ENCODE data around the gene RHOA.

The RHOA gene

GRCh38 chr3:49324768-49325167 lies 87.0 kb downstream of the RHOA start:
- DNase-seq (ENCODE audit: low read depth): no peak

DNA sequence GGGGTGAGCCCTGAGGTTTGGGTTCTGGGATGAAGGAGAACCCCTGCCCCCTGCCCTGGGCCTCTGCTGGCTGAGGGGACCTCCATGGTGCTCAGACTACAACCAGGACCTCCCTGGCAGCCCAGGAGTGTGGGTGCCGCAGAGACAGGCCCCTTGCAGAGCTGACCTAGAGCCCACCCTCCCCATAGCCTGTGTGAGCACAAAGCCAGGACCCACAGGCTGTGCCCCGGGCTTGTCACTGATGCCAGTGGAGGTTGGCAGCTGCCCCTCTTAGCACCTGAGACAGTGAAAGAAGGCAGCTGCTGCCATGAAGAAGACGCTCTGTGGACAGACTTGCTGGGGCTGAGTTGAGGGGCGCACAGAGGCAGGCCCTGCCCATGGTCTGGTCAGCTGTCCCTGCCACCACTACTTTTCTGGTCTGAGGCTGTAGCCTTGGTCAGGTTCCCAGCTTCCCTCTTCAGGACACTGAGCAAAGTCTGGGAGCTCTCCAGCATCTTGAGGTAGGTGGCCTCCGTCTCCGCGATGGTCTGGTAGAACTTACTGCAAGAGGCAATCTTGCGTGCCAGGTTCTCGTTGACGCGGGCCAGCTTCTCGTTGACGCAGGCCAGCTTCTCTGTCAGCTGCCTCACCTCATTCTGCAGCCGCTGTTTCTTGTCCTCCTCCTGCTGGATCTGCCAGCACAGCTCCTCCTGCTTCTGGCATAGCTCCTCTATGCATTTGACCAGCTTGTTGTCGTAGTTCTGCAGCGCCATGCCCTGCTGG lies 94.9 kb downstream of the RHOA start:
- no peak for DNase-seq (ENCODE audit: low read depth)

DNA sequence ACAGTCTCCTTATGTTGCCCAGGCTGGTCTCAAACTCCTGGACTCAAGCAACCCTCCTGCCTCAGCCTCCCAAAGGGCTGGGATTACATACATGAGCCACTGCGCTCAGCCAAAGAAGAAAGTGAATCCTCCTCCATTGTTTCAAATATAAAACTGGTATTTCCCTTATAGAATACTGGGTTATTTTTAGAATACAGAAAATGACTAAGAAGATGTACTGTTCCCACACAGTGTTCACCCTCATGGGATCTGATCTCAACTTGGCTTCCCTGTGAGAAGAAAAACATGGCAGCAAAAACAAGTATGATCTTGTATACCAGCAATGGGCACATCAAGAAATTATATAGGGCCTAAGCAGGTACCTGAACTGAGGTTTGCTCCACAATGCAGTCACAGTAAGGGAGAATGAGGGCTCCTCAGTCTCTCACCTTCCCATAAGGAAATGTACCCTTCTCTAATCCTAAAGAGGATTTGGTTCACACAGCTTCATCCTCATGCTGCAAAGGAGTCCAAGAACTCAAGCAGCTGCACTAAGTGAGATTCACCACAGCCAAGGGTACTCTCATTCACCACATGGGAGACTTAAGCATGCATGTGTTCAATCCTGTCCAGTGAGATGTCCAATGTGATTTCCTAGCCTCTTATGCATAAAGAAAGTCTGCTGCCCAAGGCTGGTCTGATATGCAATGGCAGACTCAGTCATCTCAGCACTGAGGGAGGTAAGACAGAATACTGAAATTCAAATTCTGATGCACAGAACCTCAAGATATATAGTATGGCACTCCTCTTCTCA lies 97.7 kb downstream of the RHOA start:
- no peak for DNase-seq (ENCODE audit: low read depth)

DNA sequence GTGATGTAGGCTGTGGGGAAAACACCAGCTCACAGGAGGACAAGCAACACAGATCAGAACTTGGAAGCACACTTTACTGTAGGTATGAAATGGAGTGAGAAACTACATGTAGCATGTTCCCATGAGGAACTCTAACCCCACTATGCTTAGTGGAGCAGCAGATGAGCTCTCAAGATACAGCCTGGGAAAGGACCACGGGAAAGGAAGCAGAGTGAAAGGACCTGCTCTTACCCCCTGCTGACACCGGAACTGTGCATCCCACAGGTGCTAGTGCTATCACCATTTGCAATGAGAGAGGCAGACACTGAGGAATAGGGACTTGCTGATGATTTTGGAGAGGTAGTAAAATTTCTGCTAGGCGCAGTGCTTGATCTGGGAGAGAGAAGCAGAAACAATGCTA lies 100.5 kb downstream of the RHOA start:
- DNase-seq (ENCODE audit: low read depth): no peak

GRCh38 chr3:49310677-49311076 lies 101.1 kb downstream of the RHOA start:
- DNase-seq (ENCODE audit: low read depth): no peak
